EL (cell line): ENCODE measurements around the gene ITGA8.
A peak's percentile ranks its signal among the peaks of the same experiment; 100 is the strongest.

ENCODE experiments used
- DNase-seq: peaks from one replicate; pipeline ENCODE4 v3.0.0-alpha.2; 2016

Gene ITGA8

DNA sequence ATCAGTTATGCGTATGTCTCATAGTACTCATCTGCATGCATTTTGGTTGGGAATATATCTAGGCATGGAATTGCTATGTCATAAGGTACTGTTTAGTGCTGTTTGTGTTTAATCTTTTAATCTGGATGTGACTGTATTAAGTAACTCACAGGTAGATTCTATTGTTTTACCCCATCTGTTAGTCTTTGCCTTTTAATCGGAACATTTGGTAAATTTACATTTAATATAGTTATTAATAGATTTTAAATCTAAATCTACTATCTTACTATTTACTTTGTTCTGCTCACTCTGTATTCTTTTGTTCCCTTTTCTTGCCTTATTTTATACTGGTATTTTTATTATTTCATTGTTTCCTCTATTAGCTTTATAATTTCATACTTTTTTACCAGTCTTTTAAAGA lies 10.6 kb upstream of the ITGA8 start:
- no peak for DNase-seq

DNA sequence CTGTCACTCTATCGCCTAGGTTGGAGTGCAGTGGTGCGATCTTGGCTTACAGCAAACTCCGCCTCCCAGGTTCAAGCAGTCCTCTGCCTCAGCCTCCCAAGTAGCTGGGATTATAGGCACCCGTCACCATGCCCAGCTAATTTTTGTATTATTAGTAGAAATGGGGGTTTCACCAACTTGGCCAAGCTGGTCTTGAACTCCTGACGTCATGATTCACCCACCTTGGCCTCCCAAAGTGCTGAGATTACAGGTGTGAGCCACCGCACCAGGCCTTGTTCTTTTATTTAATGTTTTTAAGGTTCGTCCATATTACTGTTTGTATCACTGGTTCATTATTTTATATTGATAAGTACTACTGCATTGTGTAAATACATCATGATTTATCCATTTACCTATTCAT lies 10.2 kb upstream of the ITGA8 start:
- DNase-seq: no peak

DNA sequence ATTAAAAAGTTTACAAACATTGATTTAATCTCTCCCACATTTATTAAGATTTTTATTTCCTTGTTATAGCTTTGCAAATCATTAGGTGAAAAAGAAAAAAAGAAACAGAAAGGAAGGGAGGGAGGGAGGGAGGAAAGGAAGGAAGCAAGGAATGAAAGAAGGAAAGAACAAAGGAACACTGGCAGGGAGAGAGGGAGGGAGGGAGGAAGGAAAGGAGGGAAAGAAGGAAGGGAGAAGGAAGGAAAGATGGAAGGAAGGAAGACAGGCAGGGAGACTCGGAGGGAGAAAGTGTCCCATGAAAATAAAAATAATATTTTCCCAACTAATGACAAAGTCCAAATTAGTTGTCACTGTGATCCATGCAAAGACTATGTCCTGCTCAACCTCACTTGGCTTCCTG lies 6.3 kb upstream of the ITGA8 start:
- DNase-seq: no peak

DNA sequence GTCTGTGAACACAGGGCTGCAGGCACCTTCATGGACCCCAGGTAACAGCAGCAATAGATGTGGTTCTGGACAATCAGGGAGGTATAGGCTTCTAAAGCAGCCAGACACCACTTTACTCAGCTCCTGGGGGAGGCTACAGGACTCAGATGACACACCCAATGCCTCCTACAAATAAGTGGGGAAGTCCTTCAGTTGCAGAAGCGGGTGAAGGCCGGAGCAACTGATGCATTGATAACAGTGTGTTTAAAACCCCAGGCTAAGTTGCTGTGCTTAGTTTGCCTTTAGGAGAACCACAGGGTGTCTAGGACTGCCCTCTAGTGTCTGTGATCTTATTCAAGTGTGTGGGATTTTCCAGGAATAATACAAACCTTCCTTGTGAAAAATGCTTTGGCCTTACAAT lies 5.9 kb upstream of the ITGA8 start:
- DNase-seq: peak; percentile 60

GRCh38 chr10:15724683-15725082 lies 5.0 kb upstream of the ITGA8 start:
- no peak for DNase-seq

DNA sequence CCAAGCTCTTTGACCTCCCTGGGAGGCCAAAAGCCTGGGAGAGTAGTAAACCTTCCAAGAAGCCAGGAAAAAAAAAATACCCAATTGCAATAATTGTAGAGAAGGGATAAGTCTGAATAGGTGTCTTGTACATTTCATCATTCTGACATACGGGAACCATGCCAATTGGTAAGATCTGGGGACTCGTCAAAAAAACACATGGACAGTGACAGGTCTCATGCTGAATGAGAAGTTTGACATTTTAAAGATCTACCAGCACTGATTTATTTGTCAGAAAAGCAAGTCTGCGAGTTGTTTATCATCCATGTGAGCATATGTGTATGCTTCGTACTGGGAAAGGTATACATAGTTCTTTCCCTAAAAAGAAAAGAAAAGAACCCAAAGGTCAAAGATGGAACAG lies 4.1 kb upstream of the ITGA8 start:
- DNase-seq: no peak

DNA sequence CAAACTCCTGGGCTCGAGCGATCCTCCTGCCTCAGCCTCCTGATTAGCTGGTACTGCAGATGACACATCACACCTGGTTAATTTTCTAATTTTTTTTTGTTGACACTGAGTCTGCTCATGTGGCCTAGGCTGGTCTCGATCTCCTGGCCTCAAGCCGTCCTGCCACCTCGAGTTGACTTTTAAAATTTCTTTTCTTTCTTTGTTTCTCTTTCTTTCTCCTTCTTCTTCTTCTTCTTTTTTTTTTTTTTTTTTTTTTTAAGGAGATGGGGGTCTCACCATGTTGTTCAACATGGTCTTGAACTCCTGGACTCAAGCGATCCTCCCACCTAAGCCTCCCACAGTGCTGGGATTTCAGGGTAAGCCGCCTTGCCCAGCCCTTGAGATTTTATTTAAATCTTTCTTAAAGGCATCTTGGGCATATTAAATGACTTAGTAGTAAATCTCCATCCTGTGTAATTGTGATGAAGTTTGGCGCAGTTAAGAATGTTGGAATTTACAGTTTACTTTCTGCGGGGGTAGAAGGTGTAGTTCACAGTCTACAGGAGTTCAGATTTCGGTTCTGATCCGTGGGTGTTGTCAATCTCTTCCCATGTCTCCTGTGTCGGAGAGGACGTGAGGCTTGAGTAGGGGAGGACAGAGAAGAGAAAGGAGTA lies 1.0 kb upstream of the ITGA8 start:
- no peak for DNase-seq

DNA sequence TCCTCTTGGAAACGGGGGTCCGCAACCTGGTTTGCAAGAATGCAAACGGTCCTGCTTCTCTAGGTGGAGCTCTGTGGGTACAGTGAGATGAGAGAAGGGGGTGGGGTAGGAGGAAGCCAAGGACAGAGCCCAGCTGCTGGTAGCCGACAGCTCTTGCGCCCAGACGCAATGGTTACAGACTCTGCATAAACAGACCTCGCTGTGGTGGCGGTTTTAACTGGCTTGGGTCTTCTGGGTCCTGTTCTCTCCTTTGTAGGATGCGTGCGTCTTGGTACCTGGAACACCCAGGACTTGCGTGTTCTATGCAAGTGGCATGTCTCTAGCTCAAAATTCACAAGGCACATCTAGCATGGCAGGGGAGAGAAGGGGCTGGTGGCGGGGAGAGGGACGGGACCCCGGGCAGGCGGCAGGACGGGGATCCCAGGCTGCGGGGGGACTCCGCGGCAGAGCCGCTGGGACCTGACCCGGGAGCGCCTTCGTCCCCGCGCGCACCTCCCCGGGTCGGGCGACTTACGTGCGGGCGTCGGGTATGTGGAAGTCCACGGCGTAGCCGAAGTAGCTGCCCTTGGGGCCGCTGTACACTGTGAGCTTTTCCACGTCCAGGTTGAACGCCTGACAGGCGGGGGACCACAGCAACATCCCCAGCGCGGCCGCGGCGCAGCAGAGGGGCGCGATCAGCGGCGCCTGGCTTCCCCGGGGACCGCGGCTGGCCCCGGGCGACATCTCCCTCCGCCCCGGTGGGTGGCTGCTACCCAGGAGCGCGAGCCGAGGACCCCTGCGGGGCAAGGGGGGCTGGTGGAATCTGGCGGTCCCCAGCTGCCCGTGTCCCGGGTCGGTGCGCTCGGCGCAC lies 448 bp downstream of the ITGA8 start:
- peak; percentile 17 for DNase-seq

DNA sequence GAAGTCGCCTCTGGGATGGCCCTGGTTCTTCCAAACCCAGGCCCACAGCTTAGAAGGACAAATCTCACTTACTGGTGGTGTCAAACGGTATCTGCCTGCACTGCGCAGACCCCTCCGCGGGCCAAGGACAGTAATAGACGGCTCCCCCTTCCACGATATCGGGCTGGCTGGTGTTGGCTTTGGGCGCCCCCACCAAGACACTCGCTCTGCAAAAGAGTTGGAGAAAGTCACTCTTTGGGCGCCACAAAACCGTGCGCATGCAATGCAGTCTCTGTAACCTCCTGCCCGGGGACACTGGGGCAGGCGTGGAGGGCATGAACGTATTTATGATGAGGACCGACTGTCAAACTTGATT lies 1.1 kb downstream of the ITGA8 start:
- no peak for DNase-seq

GRCh38 chr10:15715619-15716227 lies 4.0 kb downstream of the ITGA8 start:
- DNase-seq: peak; percentile 24

DNA sequence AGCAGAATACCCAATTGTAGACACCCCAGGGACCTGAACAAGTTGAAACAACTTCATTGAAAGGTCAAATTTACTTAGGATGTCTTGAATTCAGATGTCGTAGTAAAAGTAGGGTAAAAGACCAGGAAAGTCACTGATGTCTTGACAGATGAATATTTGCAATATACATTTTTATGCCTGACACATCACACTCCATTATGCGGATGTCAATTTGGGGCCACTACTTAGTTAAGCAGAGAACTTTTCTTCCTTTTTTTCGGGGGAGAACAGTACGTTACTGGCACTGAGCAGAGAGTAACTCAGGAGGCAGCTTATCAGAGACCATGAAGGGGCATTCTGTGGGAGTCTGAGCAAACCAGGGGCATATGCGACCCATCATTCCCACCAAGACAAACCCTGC lies 4.9 kb downstream of the ITGA8 start:
- DNase-seq: no peak

DNA sequence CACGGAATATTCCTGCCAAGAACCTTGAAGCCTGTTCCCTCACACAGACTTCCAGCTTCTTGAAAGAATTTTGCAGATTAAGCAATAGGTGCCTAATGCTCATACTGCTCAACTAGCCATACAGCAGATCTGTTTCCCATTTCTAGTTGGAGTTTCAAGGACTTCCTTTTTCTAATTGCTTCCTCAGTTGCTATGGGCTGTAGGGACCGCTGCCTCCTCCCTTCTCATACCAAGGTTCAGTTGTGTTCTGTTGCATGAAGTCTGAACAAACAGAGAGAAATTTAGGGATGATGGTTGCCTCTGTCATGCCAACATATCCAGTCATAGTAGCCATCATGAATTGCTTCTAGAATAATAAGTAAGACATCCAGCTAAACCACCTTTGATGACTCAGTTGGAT lies 6.8 kb downstream of the ITGA8 start:
- DNase-seq: no peak

DNA sequence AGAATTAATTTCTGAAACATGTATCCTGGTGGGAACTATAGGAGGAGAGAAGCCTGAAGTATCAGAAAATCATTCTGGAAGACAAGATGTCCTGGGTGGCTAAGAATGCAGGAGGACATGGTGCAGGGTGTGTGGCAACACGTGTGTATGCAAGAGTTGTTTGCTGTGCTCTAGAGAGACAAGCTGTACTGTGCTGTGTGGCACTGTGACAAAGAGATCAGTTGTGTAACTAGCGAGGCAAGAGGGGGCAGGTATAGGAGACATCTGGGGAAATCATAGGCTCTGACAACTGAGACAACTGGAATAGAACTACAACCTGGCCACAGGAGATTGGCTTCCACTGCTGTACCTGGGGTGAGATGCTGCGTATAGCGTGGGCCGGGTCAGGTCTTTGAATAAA lies 9.3 kb downstream of the ITGA8 start:
- no peak for DNase-seq

GRCh38 chr10:15705298-15705697 lies 14.4 kb downstream of the ITGA8 start:
- no peak for DNase-seq

GRCh38 chr10:15704581-15704968 lies 15.1 kb downstream of the ITGA8 start:
- peak; percentile 16 for DNase-seq

GRCh38 chr10:15703944-15704580 lies 15.7 kb downstream of the ITGA8 start:
- no peak for DNase-seq

DNA sequence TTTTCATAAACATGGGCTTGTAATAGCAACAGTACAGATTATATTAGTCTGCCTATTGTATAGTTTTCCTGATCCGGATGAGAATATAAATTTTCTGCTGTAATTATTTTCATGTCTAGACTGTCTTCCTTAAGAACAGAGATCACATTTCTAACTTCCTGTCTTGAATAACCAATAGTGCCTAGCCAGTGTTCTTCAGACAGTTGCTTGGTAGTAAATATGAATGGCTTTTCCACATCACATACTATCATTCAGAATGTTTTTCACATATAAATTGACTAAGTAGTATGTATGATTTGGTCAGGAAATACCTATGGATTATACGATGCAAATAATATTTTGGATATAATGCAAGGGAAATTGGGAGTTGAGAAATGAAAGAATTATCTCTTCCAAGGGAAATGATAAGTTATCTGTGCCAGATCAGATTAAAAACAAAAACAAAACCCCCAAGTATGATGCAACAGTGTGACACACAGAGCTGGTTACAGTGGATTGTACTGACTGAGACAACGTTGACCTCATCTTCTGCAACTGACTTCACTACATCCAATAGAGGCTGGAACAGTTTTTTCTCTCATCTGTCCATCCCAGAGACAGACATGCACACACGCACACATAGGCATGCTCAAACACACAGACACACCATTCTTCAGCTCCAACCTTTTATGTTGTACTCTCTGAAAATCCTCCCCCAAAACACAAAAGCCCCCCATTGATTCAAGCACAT lies 16.4 kb downstream of the ITGA8 start:
- DNase-seq: peak; percentile 24

GRCh38 chr10:15700078-15700674 lies 19.5 kb downstream of the ITGA8 start:
- no peak for DNase-seq

GRCh38 chr10:15695852-15696251 lies 23.9 kb downstream of the ITGA8 start:
- DNase-seq: no peak

DNA sequence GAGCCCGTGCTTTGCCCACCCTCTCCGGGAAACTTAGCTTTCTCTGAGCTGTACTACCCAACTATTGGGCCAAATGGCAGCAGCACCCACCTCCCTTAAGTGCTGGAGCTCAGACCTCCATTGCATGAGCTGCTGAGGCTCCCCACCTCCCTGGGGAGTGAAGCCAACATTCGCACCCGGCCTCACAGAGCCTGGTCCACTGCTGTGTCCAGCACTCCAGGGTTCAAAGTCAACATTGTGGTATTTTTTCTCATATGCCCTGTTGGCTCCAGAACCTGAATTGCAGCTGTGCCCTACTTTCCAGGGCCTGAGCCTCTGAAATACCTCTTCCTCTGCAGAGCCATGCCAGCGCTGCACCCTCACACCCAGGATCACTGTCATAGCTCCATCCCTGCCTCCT lies 29.7 kb downstream of the ITGA8 start:
- DNase-seq: no peak

DNA sequence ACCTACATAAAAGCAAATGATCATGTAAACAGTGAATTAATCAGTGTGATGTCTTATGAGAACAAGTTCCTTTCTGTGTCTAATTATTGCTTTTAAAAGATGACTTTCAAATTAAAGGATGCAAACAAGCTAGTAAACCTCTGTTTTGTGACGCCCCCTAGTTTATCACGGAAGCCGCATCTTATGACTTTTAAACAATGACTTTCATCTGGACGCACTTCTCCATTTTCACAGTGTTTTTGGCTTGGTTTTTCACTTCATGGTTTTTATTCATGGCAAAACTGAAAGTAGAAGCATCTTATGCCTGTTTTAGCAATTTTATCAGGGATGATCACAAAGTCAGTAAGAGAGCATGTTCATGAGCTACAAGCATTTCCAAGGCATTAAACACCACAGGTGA lies 35.0 kb downstream of the ITGA8 start:
- no peak for DNase-seq

DNA sequence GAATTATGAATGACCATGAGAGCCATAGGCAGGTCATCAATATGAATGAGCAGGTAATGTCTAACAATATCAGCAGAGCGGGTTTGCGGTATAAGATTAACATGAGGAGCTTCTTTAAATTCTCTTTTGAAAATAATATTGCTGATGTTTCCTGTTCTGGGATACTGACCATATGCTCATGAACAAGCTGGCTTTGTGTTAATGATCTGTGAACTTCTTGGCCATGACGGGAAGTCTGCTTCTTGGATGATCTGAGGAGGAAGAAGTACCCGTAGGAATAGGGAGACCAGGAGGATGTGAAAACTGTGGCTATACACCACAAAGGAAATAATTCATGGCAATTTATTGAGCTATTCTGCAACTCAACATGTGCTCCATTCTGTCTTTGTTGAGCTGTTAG lies 38.6 kb downstream of the ITGA8 start:
- DNase-seq: no peak

DNA sequence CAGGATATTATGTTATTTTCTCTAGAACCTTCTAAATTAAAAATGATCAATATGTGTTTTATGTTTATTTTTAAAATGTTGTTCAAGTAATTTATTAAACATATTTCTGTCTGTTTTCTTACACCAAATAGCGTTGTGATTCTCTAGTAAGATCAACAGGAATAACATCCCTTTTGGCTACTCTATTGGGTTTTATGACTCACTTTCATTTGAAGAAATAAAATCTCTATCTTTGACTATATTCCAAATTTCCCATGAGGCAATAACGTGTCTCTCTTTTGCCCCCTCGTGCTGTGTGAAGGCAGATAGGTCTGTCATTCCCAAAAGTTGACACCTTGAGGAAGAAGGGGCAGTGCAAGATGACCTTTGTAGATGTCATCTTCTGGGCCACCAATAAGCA lies 40.9 kb downstream of the ITGA8 start:
- no peak for DNase-seq
